Osteoblast (primary cell): ENCODE measurements around the gene ACVR1. TPM values are rescaled to one million over a fixed set of nuclear protein-coding genes. Genes with fewer than 3 reads are reported as not detected.

Source experiments
- DNase-seq: peaks from one replicate; pipeline ENCODE4 v3.0.0; 2011; ENCODE audit warnings: low spot score, mixed read lengths; ENCODE audit not compliant: insufficient read length; ENCODE audit errors: missing footprints
- H2AFZ ChIP-seq: 2 replicates; pipeline ENCODE4 v1.6.0; 2011; ENCODE audit warnings: mild to moderate bottlenecking, low read length
- H3K27ac ChIP-seq: 2 replicates; pipeline ENCODE4 v1.5.1; 2011; ENCODE audit warnings: mild to moderate bottlenecking, low read depth, low read length, moderate library complexity
- H3K27me3 ChIP-seq: 2 replicates; pipeline ENCODE4 v1.6.0; 2012; ENCODE audit warnings: mild to moderate bottlenecking, control low read depth, inconsistent platforms, low read length, moderate library complexity; ENCODE audit not compliant: insufficient read depth
- H3K36me3 ChIP-seq: 2 replicates; pipeline ENCODE4 v1.5.1; 2011; ENCODE audit warnings: mild to moderate bottlenecking, low read length, control low read depth, moderate library complexity; ENCODE audit not compliant: insufficient read depth
- H3K4me1 ChIP-seq: 2 replicates; pipeline ENCODE4 v1.5.1; 2011; ENCODE audit warnings: mild to moderate bottlenecking, low read length, control low read depth, moderate library complexity; ENCODE audit not compliant: insufficient read depth
- H3K4me2 ChIP-seq: 2 replicates; pipeline ENCODE4 v1.6.0; 2011; ENCODE audit warnings: mild to moderate bottlenecking, low read length; ENCODE audit not compliant: insufficient read depth
- H3K4me3 ChIP-seq: fragments of 200-600 bp; sonication (generic); 3 replicates; pipeline ENCODE4 v1.5.1; 2012; ENCODE audit warnings: mild to moderate bottlenecking, low read length, inconsistent platforms; ENCODE audit not compliant: insufficient read depth
- H3K79me2 ChIP-seq: 2 replicates; pipeline ENCODE4 v1.6.0; 2012; ENCODE audit warnings: mild to moderate bottlenecking, low read length, control low read depth, inconsistent platforms; ENCODE audit not compliant: insufficient read depth
- H3K9me3 ChIP-seq: 2 replicates; pipeline ENCODE4 v1.5.1; 2011; ENCODE audit warnings: low read depth, low read length, control low read depth
- H4K20me1 ChIP-seq: 2 replicates; pipeline ENCODE4 v1.6.0; 2012; ENCODE audit warnings: mild to moderate bottlenecking, low read length, control low read depth; ENCODE audit not compliant: insufficient read depth
- total RNA-seq: library from RNA; depleted of rRNA; stranded (reverse); fragments of >200 nt; gene quantifications from 2 replicates; pipeline ENCODE4 v1.2.3, GENCODE V29; 2012
- TF ChIP-seq, protein P1 (sequence below): IDR thresholded peaks from 2 replicates; pipeline ENCODE4 v1.5.1; 2011; ENCODE audit warnings: mild to moderate bottlenecking, low read depth, low read length, moderate library complexity; ENCODE audit errors: extremely low read depth

The ACVR1 gene
- total RNA-seq, 1 donor, result 52.5 TPM

DNA sequence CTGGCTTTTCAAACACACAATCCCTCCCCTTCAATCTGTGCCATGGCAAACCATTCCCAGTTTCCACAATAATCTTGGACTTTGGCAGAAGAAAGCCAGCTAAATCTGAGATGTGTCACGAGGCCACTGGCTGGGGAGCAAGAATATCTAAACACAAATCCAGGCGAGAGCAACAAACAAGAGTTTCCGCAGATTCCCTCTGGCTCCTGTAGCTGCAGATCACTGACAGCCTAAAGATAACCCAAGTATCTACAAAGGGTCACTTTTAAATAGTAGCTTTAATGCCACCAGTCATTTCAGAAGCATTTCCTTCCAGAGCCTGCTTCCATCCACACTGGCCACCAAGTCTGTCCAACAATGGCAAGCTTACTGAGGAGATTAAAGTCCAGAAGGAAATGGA, 86.9 kb downstream of the ACVR1 start:
- Histone ChIP-seq H3K36me3 (peaks cover 3% of the 10 kb centered on the region), H3K79me2 (peaks cover 47% of the 10 kb centered on the region), H3K4me3 (no peak overlapping the region), H3K27ac (no peak overlapping the region), H3K4me2 (no peak overlapping the region), H2AFZ (no peak overlapping the region), H3K9me3 (no peaks in the 10 kb centered on the region), H3K27me3 (no peaks in the 10 kb centered on the region), H3K4me1 (peaks cover 39% of the 10 kb centered on the region), H4K20me1 (peaks cover 49% of the 10 kb centered on the region)
- no peak for DNase-seq
- TF ChIP-seq, protein P1, sequence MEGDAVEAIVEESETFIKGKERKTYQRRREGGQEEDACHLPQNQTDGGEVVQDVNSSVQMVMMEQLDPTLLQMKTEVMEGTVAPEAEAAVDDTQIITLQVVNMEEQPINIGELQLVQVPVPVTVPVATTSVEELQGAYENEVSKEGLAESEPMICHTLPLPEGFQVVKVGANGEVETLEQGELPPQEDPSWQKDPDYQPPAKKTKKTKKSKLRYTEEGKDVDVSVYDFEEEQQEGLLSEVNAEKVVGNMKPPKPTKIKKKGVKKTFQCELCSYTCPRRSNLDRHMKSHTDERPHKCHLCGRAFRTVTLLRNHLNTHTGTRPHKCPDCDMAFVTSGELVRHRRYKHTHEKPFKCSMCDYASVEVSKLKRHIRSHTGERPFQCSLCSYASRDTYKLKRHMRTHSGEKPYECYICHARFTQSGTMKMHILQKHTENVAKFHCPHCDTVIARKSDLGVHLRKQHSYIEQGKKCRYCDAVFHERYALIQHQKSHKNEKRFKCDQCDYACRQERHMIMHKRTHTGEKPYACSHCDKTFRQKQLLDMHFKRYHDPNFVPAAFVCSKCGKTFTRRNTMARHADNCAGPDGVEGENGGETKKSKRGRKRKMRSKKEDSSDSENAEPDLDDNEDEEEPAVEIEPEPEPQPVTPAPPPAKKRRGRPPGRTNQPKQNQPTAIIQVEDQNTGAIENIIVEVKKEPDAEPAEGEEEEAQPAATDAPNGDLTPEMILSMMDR, result no peak

DNA sequence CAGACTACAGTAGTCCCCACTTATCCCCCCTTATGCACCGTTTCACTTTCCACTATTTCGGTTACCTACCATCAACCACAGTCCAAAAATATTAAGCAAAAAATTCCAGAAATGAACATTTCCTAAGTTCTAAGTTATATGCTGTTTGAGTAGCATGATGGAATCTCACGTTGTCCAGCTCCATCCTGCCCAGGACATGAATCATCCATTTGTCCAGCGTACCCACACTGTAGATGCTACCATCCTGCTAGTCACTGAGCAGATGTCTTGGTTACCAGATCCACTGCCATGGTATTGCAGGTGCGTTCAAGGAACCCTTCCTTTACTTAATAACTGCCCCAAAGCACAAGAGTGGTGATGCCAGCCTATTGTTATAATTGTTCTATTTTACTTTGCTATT, 87.9 kb downstream of the ACVR1 start:
- H3K27ac ChIP-seq, result no peak overlapping the region
- peaks cover 43% of the 10 kb centered on the region for H3K4me1 ChIP-seq
- H3K36me3 ChIP-seq, result peaks cover 3% of the 10 kb centered on the region
- peaks cover 47% of the 10 kb centered on the region for H3K79me2 ChIP-seq
- H3K4me3 ChIP-seq, result no peak overlapping the region
- H3K4me2 ChIP-seq, result no peak overlapping the region
- H3K27me3 ChIP-seq, result no peaks in the 10 kb centered on the region
- peaks cover 56% of the 10 kb centered on the region for H4K20me1 ChIP-seq
- TF ChIP-seq, protein P1, result no peak
- no peak overlapping the region for H2AFZ ChIP-seq
- H3K9me3 ChIP-seq, result no peaks in the 10 kb centered on the region
- no peak for DNase-seq

DNA sequence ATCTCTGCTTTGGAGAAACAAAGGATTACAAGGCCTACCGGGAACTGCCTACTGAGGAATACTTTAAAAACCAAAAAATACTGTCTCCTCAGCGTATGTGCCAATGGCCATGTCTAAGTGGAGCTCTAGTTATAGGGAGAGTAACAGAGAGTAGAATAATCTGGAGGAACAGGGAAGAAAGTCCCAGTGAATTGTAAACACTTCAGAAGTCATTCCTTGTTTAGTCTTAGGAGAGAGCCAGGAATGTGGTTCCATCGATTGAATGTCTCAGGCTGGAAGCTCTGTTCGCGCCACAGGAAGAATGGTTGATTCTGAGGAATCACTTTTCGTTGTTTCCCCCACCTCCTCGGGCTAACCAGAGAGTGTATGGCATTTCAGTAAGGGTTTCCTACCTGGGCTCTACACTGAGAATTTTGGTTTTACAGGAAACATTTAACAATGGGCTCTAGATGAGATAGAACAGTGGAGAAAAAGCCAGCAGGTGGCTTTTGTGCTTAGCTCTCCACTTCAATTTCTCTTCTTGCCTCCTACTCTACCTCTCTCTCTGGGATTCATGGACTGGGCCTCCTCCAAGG, 88.7 kb downstream of the ACVR1 start:
- H3K79me2 ChIP-seq, result peaks cover 52% of the 10 kb centered on the region
- DNase-seq, result no peak
- TF ChIP-seq, protein P1, result no peak
- H3K36me3 ChIP-seq, result peaks cover 3% of the 10 kb centered on the region
- no peak overlapping the region for H2AFZ ChIP-seq
- H3K4me1 ChIP-seq, result peaks cover 35% of the 10 kb centered on the region
- no peak overlapping the region for H3K4me3 ChIP-seq
- no peak overlapping the region for H3K27ac ChIP-seq
- peaks cover 63% of the 10 kb centered on the region for H4K20me1 ChIP-seq
- no peaks in the 10 kb centered on the region for H3K27me3 ChIP-seq
- no peak overlapping the region for H3K4me2 ChIP-seq
- H3K9me3 ChIP-seq, result no peaks in the 10 kb centered on the region

DNA sequence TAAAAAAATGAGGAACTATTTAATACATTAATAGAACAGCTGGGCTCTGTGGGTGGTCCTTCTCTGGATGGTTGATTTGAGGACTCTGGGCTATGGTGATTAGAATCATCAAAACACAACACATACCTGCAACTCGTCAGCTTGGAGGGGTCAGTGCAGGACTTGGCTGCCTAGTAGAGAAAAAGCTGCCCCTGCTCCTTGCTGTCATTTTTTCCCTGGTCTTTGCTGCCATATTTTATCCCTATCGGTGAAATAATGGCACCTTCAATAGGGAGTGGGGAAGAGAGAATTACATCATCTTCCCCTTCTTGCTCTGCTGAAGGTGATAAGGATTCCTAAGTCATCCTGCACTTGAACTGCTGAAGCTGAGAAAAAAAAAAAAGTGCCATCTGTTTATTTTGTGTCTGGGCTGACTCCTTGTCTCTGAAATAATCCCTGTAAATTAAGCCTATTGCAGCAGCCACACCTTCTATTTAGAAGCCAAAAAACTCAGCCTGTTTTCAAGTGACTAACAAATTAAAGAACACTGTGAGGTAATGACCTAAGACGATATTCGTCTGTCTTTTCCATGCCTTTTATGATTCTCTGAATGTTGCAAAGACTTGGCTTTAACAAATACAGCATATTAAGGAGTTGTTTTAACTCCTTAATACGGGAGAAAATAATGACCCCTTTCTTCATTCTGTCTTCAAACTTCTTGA, 89.3 kb downstream of the ACVR1 start:
- H3K36me3 ChIP-seq, result peaks cover 3% of the 10 kb centered on the region
- peaks cover 63% of the 10 kb centered on the region for H4K20me1 ChIP-seq
- no peak overlapping the region for H3K27ac ChIP-seq
- H3K4me1 ChIP-seq, result peaks cover 31% of the 10 kb centered on the region
- H3K4me3 ChIP-seq, result no peak overlapping the region
- TF ChIP-seq, protein P1, result no peak
- no peaks in the 10 kb centered on the region for H3K27me3 ChIP-seq
- no peak overlapping the region for H2AFZ ChIP-seq
- no peak overlapping the region for H3K4me2 ChIP-seq
- peaks cover 54% of the 10 kb centered on the region for H3K79me2 ChIP-seq
- H3K9me3 ChIP-seq, result no peaks in the 10 kb centered on the region
- DNase-seq, result no peak
